ENCODE measurements around the gene HOXB9. TPM values are rescaled to one million over a fixed set of nuclear protein-coding genes. Genes with fewer than 3 reads are reported as not detected.

Gene HOXB9
- total and polyA plus RNA-seq, 3 donors from 2014 or later = 0.31 to 0.94 (median 0.76) TPM

- no peaks in the 10 kb centered on the region for H3K9me3 ChIP-seq
- intact Hi-C loops (cut with DNase I; ENCODE audit: low total_unique reads) = no loop called here
- TF ChIP-seq CTCF (IDR thresholded peaks at IDR 0.05) = no peak
- no peak for TF ChIP-seq POLR2A (IDR thresholded peaks at IDR 0.05)
- H3K27ac ChIP-seq = no peak overlapping the region
- no peak overlapping the region for H3K4me3 ChIP-seq
- WGBS, 2 donors = 72 to 75% methylated on average over 1 of the region's 1 CpG
- no peaks in the 10 kb centered on the region for H3K27me3 ChIP-seq
- DNase-seq = no peak
- H3K36me3 ChIP-seq (ENCODE audit: low read depth, missing control alignments) = no peaks in the 10 kb centered on the region
- H3K4me1 ChIP-seq = no peaks in the 10 kb centered on the region
These were observed 14.7 kb upstream of the HOXB9 start for GRCh38 chr17:48640858-48641180.

GRCh38 chr17:48639982-48640857 is 14.1 kb upstream of the HOXB9 start:
- WGBS, 2 donors = 62 to 64% methylated on average over 6 of the region's 6 CpGs
- Histone ChIP-seq H3K36me3 (ENCODE audit: low read depth, missing control alignments) (no peaks in the 10 kb centered on the region), H3K27ac (no peak overlapping the region), H3K4me3 (no peak overlapping the region), H3K9me3 (no peaks in the 10 kb centered on the region), H3K4me1 (no peaks in the 10 kb centered on the region), H3K27me3 (no peaks in the 10 kb centered on the region)
- intact Hi-C loops (cut with DNase I; ENCODE audit: low total_unique reads) = no loop called here
- no peak for TF ChIP-seq POLR2A (IDR thresholded peaks at IDR 0.05)
- no peak for TF ChIP-seq CTCF (IDR thresholded peaks at IDR 0.05)
- no peak for DNase-seq

GRCh38 chr17:48639136-48639535 is 13.0 kb upstream of the HOXB9 start:
- WGBS, 2 donors = 45 to 60% methylated on average over 2 to 5 of the region's 5 CpGs
- H3K4me3 ChIP-seq = no peak overlapping the region
- DNase-seq = no peak
- H3K36me3 ChIP-seq (ENCODE audit: low read depth, missing control alignments) = no peaks in the 10 kb centered on the region
- TF ChIP-seq POLR2A (IDR thresholded peaks at IDR 0.05) (no peak), CTCF (IDR thresholded peaks at IDR 0.05) (no peak)
- no peaks in the 10 kb centered on the region for H3K27me3 ChIP-seq
- no peak overlapping the region for H3K27ac ChIP-seq
- intact Hi-C loops (cut with DNase I; ENCODE audit: low total_unique reads) = no loop called here
- no peaks in the 10 kb centered on the region for H3K9me3 ChIP-seq
- no peaks in the 10 kb centered on the region for H3K4me1 ChIP-seq

GRCh38 chr17:48637323-48638260 is 11.4 kb upstream of the HOXB9 start:
- intact Hi-C loops (cut with DNase I; ENCODE audit: low total_unique reads) = no loop called here
- Histone ChIP-seq H3K9me3 (no peaks in the 10 kb centered on the region), H3K27me3 (no peaks in the 10 kb centered on the region), H3K4me1 (no peaks in the 10 kb centered on the region), H3K27ac (no peak overlapping the region), H3K36me3 (ENCODE audit: low read depth, missing control alignments) (no peaks in the 10 kb centered on the region), H3K4me3 (no peak overlapping the region)
- no peak for DNase-seq
- WGBS, 2 donors = 30 to 38% methylated on average over 17 to 18 of the region's 18 CpGs
- TF ChIP-seq POLR2A (IDR thresholded peaks at IDR 0.05) = no peak
- no peak for TF ChIP-seq CTCF (IDR thresholded peaks at IDR 0.05)

Data from testis (tissue), 3 donors.